ENCODE measurements around the gene CLSTN2.

The CLSTN2 gene

GRCh38 chr3:140276703-140277102 lies 341.7 kb downstream of the CLSTN2 start:
- TF ChIP-seq CTCF (IDR thresholded peaks at IDR 0.05; ENCODE audit: unreplicated experiment in 3 of 3): peak; percentile 11 to 39 (median 19)
- no peaks in the 10 kb centered on the region for H3K9me3 Mint-ChIP-seq
- H3K27ac Mint-ChIP-seq: no peak overlapping the region
- no peaks in the 10 kb centered on the region for H3K36me3 Mint-ChIP-seq (ENCODE audit: low read depth)
- H3K4me1 Mint-ChIP-seq: no peaks in the 10 kb centered on the region
- no peak overlapping the region for H3K4me3 Mint-ChIP-seq
- H3K27me3 Mint-ChIP-seq (ENCODE audit: low read depth): peaks cover 18% of the 10 kb centered on the region

GRCh38 chr3:140277886-140278285 lies 342.9 kb downstream of the CLSTN2 start:
- Mint-ChIP-seq H3K36me3 (ENCODE audit: low read depth) (no peaks in the 10 kb centered on the region), H3K27me3 (ENCODE audit: low read depth) (peaks cover 18% of the 10 kb centered on the region), H3K27ac (no peak overlapping the region), H3K9me3 (no peaks in the 10 kb centered on the region), H3K4me3 (no peak overlapping the region), H3K4me1 (no peaks in the 10 kb centered on the region)
- TF ChIP-seq CTCF (IDR thresholded peaks at IDR 0.05; ENCODE audit: unreplicated experiment in 3 of 3): no peak

- Mint-ChIP-seq H3K4me3 (no peak overlapping the region), H3K27ac (no peak overlapping the region), H3K36me3 (ENCODE audit: low read depth) (no peaks in the 10 kb centered on the region), H3K27me3 (ENCODE audit: low read depth) (peaks cover 16% of the 10 kb centered on the region), H3K4me1 (no peaks in the 10 kb centered on the region), H3K9me3 (no peaks in the 10 kb centered on the region)
- no peak for TF ChIP-seq CTCF (IDR thresholded peaks at IDR 0.05; ENCODE audit: unreplicated experiment in 3 of 3)
Observed at GRCh38 chr3:140284372-140284771, 349.4 kb downstream of the CLSTN2 start.

- H3K36me3 Mint-ChIP-seq (ENCODE audit: low read depth): no peaks in the 10 kb centered on the region
- H3K9me3 Mint-ChIP-seq: no peaks in the 10 kb centered on the region
Observed at GRCh38 chr3:140285380-140285779, 350.4 kb downstream of the CLSTN2 start.

GRCh38 chr3:140288595-140288994 lies 353.6 kb downstream of the CLSTN2 start:
- no peaks in the 10 kb centered on the region for H3K9me3 Mint-ChIP-seq
- peaks cover 9% of the 10 kb centered on the region for H3K27me3 Mint-ChIP-seq (ENCODE audit: low read depth)
- H3K4me1 Mint-ChIP-seq: no peaks in the 10 kb centered on the region
- H3K36me3 Mint-ChIP-seq (ENCODE audit: low read depth): no peaks in the 10 kb centered on the region
- no peak overlapping the region for H3K4me3 Mint-ChIP-seq
- no peak for TF ChIP-seq CTCF (IDR thresholded peaks at IDR 0.05; ENCODE audit: unreplicated experiment in 3 of 3)
- H3K27ac Mint-ChIP-seq: no peak overlapping the region

More at GRCh38 chr3:140285380-140285779, 350.4 kb downstream of the CLSTN2 start:
- H3K4me1 Mint-ChIP-seq: no peaks in the 10 kb centered on the region
- TF ChIP-seq CTCF (IDR thresholded peaks at IDR 0.05; ENCODE audit: unreplicated experiment in 3 of 3): no peak
- H3K4me3 Mint-ChIP-seq: no peak overlapping the region
- no peak overlapping the region for H3K27ac Mint-ChIP-seq
- peaks cover 13% of the 10 kb centered on the region for H3K27me3 Mint-ChIP-seq (ENCODE audit: low read depth)

- TF ChIP-seq CTCF (IDR thresholded peaks at IDR 0.05; ENCODE audit: unreplicated experiment in 3 of 3): no peak
- H3K27me3 Mint-ChIP-seq (ENCODE audit: low read depth): peaks cover 9% of the 10 kb centered on the region
- no peak overlapping the region for H3K27ac Mint-ChIP-seq
- no peaks in the 10 kb centered on the region for H3K4me1 Mint-ChIP-seq
- H3K9me3 Mint-ChIP-seq: no peaks in the 10 kb centered on the region
- H3K4me3 Mint-ChIP-seq: no peak overlapping the region
- no peaks in the 10 kb centered on the region for H3K36me3 Mint-ChIP-seq (ENCODE audit: low read depth)
Observed at GRCh38 chr3:140290105-140290504, 355.1 kb downstream of the CLSTN2 start.
